IMR-90 (cell line): ENCODE data around the gene CBX6.

Experiments used
- CEBPB ChIP-seq: IDR thresholded peaks from 2 replicates; pipeline ENCODE4 v1.6.1; 2012; ENCODE audit warnings: low read depth, low read length, improper control_type of control experiment
- CTCF ChIP-seq: conservative IDR thresholded peaks from 2 replicates; pipeline ENCODE4 v1.5.1; 2012; ENCODE audit warnings: mild to moderate bottlenecking, low read depth, low read length, improper control_type of control experiment
- MAZ ChIP-seq: IDR thresholded peaks from 2 replicates; pipeline ENCODE4 v1.6.1; 2012; ENCODE audit warnings: low read depth, mild to moderate bottlenecking, low read length, improper control_type of control experiment, moderate library complexity, borderline replicate concordance
- MXI1 ChIP-seq: IDR thresholded peaks from 2 replicates; pipeline ENCODE4 v1.6.1; 2012; ENCODE audit warnings: low read depth, mild to moderate bottlenecking, low read length, moderate library complexity, borderline replicate concordance
- NFE2L2 ChIP-seq: fragments of 150-350 bp; IDR thresholded peaks from 2 replicates; pipeline ENCODE4 v1.6.1; 2016; ENCODE audit warnings: low read depth, mild to moderate bottlenecking, low read length
- POLR2A ChIP-seq: IDR thresholded peaks from 2 replicates; pipeline ENCODE4 v1.6.1; 2012; ENCODE audit warnings: mild to moderate bottlenecking, low read depth, low read length
- RAD21 ChIP-seq: IDR thresholded peaks from 2 replicates; pipeline ENCODE4 v1.6.1; 2012; ENCODE audit warnings: low read length, improper control_type of control experiment
- RFX5 ChIP-seq: IDR thresholded peaks from 2 replicates; pipeline ENCODE4 v1.8.0; 2012; ENCODE audit warnings: low read depth, mild to moderate bottlenecking, low read length, moderate library complexity
- SMC3 ChIP-seq: fragments of 150-350 bp; IDR thresholded peaks from 2 replicates; pipeline ENCODE4 v1.6.1; 2016; ENCODE audit warnings: low read depth, mild to moderate bottlenecking, antibody characterized with exemption, low read length, moderate library complexity
- USF2 ChIP-seq: fragments of 150-350 bp; IDR thresholded peaks from 2 replicates; pipeline ENCODE4 v1.6.1; 2017; ENCODE audit warnings: mild to moderate bottlenecking, antibody characterized with exemption, low read length, low read depth

- TF ChIP-seq CTCF: no peak
- no peak for TF ChIP-seq USF2
- TF ChIP-seq POLR2A: no peak
- no peak for TF ChIP-seq CEBPB
- TF ChIP-seq RAD21: no peak
- TF ChIP-seq RFX5: no peak
- no peak for TF ChIP-seq SMC3
- TF ChIP-seq MXI1: no peak
- no peak for TF ChIP-seq MAZ
- TF ChIP-seq NFE2L2: no peak
Measured at GRCh38 chr22:38863531-38864131, 8.4 kb downstream of the CBX6 start.
